ENCODE measurements around the gene TSC22D2.

- no peak for TF ChIP-seq EZH2phosphoT487 (IDR thresholded peaks at IDR 0.05; ENCODE audit: borderline replicate concordance)
- TF ChIP-seq CTCF (conservative IDR thresholded peaks at IDR 0.05; ENCODE audit: low read length): no peak
Observed at GRCh38 chr3:150370122-150370602, 37.9 kb upstream of the TSC22D2 start.
